K562 (cell line): ENCODE measurements around the gene LOXL3. TPM values are rescaled to one million over a fixed set of nuclear protein-coding genes. Genes with fewer than 3 reads are reported as not detected.

Source experiments
- ATF7 ChIP-seq: fragments of 450-650 bp; IDR thresholded peaks from 2 replicates; pipeline ENCODE4 v1.7.1; 2014; ENCODE audit warnings: mild to moderate bottlenecking, moderate library complexity
- CBFA2T3 ChIP-seq: fragments of 450-650 bp; IDR thresholded peaks from 2 replicates; pipeline ENCODE4 v1.6.1; 2017
- EGR1 ChIP-seq: fragments of 450-650 bp; conservative IDR thresholded peaks from 2 replicates; pipeline ENCODE4 v1.6.1; 2017; ENCODE audit warnings: mild to moderate bottlenecking
- EHMT2 ChIP-seq: fragments of 450-650 bp; IDR thresholded peaks from 2 replicates; pipeline ENCODE4 v1.6.1; 2018; ENCODE audit warnings: antibody characterized with exemption
- ETS2 ChIP-seq: IDR thresholded peaks from 2 replicates; pipeline ENCODE4 v1.6.1; 2016; ENCODE audit warnings: borderline replicate concordance, missing genetic modification characterization, mild to moderate bottlenecking, moderate library complexity, missing compliant biosample characterization; ENCODE audit not compliant: poor library complexity, severe bottlenecking
- FOXP1 ChIP-seq: sonication (generic); formaldehyde crosslinking; IDR thresholded peaks from 2 replicates; pipeline ENCODE4 v1.8.0; 2022; ENCODE audit warnings: mild to moderate bottlenecking, missing genetic modification reagents
- GTF2B ChIP-seq: IDR thresholded peaks from 2 replicates; pipeline ENCODE4 v1.6.1; 2011; ENCODE audit not compliant: insufficient read length; ENCODE audit errors: extremely low read depth
- GTF2E2 ChIP-seq: fragments of 200-800 bp; sonication (Bioruptor generic); IDR thresholded peaks from 2 replicates; pipeline ENCODE4 v1.6.1; 2016; ENCODE audit warnings: missing genetic modification characterization, missing compliant biosample characterization
- KLF1 ChIP-seq: fragments of 450-650 bp; IDR thresholded peaks from 2 replicates; pipeline ENCODE4 v1.6.1; 2016; ENCODE audit warnings: missing genetic modification characterization, missing compliant biosample characterization
- LEF1 ChIP-seq: fragments of 450-650 bp; IDR thresholded peaks from 2 replicates; pipeline ENCODE4 v1.6.1; 2016; ENCODE audit warnings: mild to moderate bottlenecking
- POLR2A ChIP-seq: fragments of 450-650 bp; conservative IDR thresholded peaks from 2 replicates; pipeline ENCODE4 v1.6.1; 2016
- RNF2 ChIP-seq: sonication (generic); IDR thresholded peaks from 2 replicates; pipeline ENCODE4 v1.6.1; 2016
- RUNX1 ChIP-seq: sonication (generic); IDR thresholded peaks from 2 replicates; pipeline ENCODE4 v1.6.1; 2016; ENCODE audit warnings: antibody characterized with exemption, low read depth
- SMARCC2 ChIP-seq: fragments of 450-650 bp; IDR thresholded peaks from 2 replicates; pipeline ENCODE4 v1.6.1; 2017; ENCODE audit warnings: antibody characterized with exemption, moderate library complexity, mild to moderate bottlenecking, low read depth
- UBTF ChIP-seq, 2 experiments: IDR thresholded peaks; 2 replicates each; pipeline ENCODE4 v1.6.1; 2012; ENCODE audit warnings: improper control_type of control experiment in 2 of 2, low read depth in 2 of 2, low read length in 2 of 2, borderline replicate concordance in 1 of 2
- VEZF1 ChIP-seq: fragments of 200-800 bp; sonication (Bioruptor generic); IDR thresholded peaks from 2 replicates; pipeline ENCODE4 v1.6.1; 2017; ENCODE audit warnings: missing genetic modification characterization, missing compliant biosample characterization
- ZKSCAN1 ChIP-seq: fragments of 150-350 bp; IDR thresholded peaks from 2 replicates; pipeline ENCODE4 v1.6.1; 2016; ENCODE audit warnings: low read depth, low read length
- ZNF121 ChIP-seq: sonication (generic); formaldehyde crosslinking; conservative IDR thresholded peaks from 2 replicates; pipeline ENCODE4 v1.8.0; 2022; ENCODE audit warnings: missing genetic modification reagents
- ZNF324 ChIP-seq: fragments of 250-450 bp; sonication (Bioruptor Pico); IDR thresholded peaks from 2 replicates; pipeline ENCODE4 v1.4.0; 2020; ENCODE audit warnings: mild to moderate bottlenecking
- polyA plus RNA-seq, 8 experiments: library from polyadenylated mRNA; depleted of rRNA in 4 of 8; stranded (reverse) in 5 of 8; unstranded in 3 of 8; fragments of >200 nt; fragmentation: Nextera tagmentation in 2 of 8; fragmentation: Illumina TruSeq in 1 of 8; extraction: Ambion mirVana in 2 of 8; extraction: Trizol in 1 of 8; gene quantifications; 2 replicates each; pipeline versions ENCODE4 v1.2.1 to v1.2.3, GENCODE V29; 2011 to 2014; ENCODE audit warnings: inconsistent platforms in 1 of 8, missing spikeins in 1 of 8
- total RNA-seq, 7 experiments: library from RNA; depleted of rRNA in 6 of 7; stranded (reverse); fragments of >200 nt in 6 of 7; fragmentation: Illumina TruSeq in 2 of 7; extraction: Trizol in 2 of 7; gene quantifications; 2 replicates each; pipeline versions ENCODE4 v1.2.1 to v1.2.3, GENCODE V29; 2011 to 2021; ENCODE audit warnings: low replicate concordance in 1 of 7
- TF ChIP-seq, protein P1 (sequence below): IDR thresholded peaks from 2 replicates; pipeline ENCODE4 v1.6.1; 2012; ENCODE audit warnings: low read depth, low read length, improper control_type of control experiment, borderline replicate concordance
- TF ChIP-seq, protein P2 (sequence below): fragments of 250-450 bp; sonication (Bioruptor Pico); IDR thresholded peaks from 2 replicates; pipeline ENCODE4 v1.5.0; 2022; ENCODE audit warnings: mild to moderate bottlenecking

LOXL3 gene
- total and polyA plus RNA-seq, 9 of the 15 experiments (the other 6 are each of a cell fraction or from before 2014, with no cell fraction given): 0.22 to 0.99 (median 0.31) TPM

DNA sequence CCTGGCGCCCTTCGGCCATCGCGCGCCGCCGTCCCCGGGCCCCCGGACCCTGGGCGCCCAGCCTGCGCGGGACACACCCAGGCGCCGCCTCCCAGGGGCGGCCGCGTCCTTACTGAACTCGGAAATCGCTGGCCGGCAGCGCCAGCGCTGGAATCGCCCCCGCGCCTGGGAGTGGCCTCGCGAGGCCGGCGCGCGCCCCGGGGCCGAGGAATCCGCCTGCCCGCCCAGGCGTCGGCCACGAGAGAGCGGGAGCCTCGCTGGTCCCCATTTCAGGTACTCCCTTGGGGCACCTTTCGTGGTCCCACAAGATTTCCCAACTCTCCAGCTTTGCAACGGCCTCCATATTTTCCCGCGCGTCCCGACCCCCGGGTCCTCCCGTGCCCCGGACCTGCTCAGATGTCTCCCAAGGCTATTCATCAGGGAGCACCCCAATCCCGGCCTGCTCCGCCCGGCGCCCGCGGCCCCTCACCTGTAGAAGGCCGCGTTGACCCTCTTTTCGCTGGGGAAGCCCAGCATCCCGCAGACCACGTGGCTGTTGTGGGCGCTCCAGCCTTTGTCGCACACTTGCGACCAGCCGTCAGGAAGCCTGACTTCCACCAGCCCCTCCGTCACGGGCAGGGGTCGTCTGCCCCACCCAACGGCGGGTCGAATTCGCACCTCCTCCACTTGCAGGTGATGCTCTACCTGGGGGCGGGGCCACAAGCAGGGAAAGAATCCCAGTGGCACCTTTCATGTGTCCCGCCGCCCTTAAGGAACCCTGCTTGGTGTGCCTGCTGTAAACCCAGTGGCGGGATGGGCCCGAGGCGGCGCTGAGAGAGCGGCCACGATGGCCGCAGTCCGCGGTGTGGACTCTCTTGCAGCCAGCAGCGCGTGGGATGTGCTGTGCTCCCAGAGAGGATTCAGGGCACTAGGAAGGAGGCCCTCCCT, 4.6 kb downstream of the LOXL3 start (continued):
- TF ChIP-seq VEZF1 (CRISPR knock-in tag) (peak; percentile 41), POLR2A (peak; percentile 69; the same call in 1 of the 2 replicates), ZNF121 (CRISPR knock-in tag) (no peak), FOXP1 (no peak), KLF1 (tag) (peak; percentile 65), RUNX1 (no peak), RNF2 (no peak), ZNF324 (CRISPR knock-in tag) (no peak), UBTF (IDR thresholded peaks at IDR 0.05; ENCODE audit: borderline replicate concordance in 1 of 2, low read depth in 2 of 2, low read length in 2 of 2) (peak; percentile 49 to 82; a peak in 3 of 4 replicates), SMARCC2 (no peak), GTF2E2 (no peak), ATF7 (peak; percentile 51; the same call in 1 of the 2 replicates), EGR1 (peak; percentile 66), GTF2B (no peak), ETS2 (tag) (no peak), LEF1 (no peak), EHMT2 (no peak), CBFA2T3 (no peak), ZKSCAN1 (no peak)
- TF ChIP-seq, protein P1, sequence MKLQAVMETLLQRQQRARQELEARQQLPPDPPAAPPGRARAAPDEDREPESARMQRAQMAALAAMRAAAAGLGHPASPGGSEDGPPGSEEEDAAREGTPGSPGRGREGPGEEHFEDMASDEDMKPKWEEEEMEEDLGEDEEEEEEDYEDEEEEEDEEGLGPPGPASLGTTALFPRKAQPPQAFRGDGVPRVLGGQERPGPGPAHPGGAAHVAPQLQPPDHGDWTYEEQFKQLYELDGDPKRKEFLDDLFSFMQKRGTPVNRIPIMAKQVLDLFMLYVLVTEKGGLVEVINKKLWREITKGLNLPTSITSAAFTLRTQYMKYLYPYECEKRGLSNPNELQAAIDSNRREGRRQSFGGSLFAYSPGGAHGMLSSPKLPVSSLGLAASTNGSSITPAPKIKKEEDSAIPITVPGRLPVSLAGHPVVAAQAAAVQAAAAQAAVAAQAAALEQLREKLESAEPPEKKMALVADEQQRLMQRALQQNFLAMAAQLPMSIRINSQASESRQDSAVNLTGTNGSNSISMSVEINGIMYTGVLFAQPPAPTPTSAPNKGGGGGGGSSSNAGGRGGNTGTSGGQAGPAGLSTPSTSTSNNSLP: no peak
- TF ChIP-seq, protein P2, sequence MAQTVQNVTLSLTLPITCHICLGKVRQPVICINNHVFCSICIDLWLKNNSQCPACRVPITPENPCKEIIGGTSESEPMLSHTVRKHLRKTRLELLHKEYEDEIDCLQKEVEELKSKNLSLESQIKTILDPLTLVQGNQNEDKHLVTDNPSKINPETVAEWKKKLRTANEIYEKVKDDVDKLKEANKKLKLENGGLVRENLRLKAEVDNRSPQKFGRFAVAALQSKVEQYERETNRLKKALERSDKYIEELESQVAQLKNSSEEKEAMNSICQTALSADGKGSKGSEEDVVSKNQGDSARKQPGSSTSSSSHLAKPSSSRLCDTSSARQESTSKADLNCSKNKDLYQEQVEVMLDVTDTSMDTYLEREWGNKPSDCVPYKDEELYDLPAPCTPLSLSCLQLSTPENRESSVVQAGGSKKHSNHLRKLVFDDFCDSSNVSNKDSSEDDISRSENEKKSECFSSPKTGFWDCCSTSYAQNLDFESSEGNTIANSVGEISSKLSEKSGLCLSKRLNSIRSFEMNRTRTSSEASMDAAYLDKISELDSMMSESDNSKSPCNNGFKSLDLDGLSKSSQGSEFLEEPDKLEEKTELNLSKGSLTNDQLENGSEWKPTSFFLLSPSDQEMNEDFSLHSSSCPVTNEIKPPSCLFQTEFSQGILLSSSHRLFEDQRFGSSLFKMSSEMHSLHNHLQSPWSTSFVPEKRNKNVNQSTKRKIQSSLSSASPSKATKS: no peak
